OCI-LY3 (cell line): Measurements from ENCODE around the gene DOC2A.
"Not testable (repeated sequence)": the region's sequence is repeated elsewhere in the genome, so short reads cannot be mapped to it uniquely, and the experiment has no call there.

Source experiments
- H2AFZ ChIP-seq: fragments of 200-600, 300-600 bp; shearing (Covaris generic); 2 replicates; pipeline ENCODE4 v1.6.0; 2014; ENCODE audit warnings: antibody characterized with exemption, low read depth, low read length
- H3K27ac ChIP-seq: fragments of 200-600, 300-600 bp; sonication (generic); 2 replicates; pipeline ENCODE4 v1.5.1; 2014; ENCODE audit warnings: mild to moderate bottlenecking, low read length, moderate library complexity, mixed read lengths
- H3K27me3 ChIP-seq: fragments of 200-600, 300-600 bp; sonication (generic); 2 replicates; pipeline ENCODE4 v1.6.1; 2014; ENCODE audit warnings: low read depth, low read length, mixed read lengths
- H3K36me3 ChIP-seq: fragments of 200-600, 300-600 bp; sonication (generic); replicated peaks from 2 replicates; pipeline ENCODE3; 2014; ENCODE audit warnings: low read depth, low read length, mixed read lengths
- H3K4me1 ChIP-seq: fragments of 300-600, 200-600 bp; sonication (generic); 2 replicates; pipeline ENCODE4 v1.6.1; 2014; ENCODE audit warnings: low read length, mixed read lengths
- H3K4me2 ChIP-seq: fragments of 200-600, 300-600 bp; sonication (generic); 2 replicates; pipeline ENCODE4 v1.6.1; 2014; ENCODE audit warnings: low read length, mixed read lengths
- H3K4me3 ChIP-seq: fragments of 300-600, 200-600 bp; sonication (generic); 2 replicates; pipeline ENCODE4 v1.5.1; 2014; ENCODE audit warnings: antibody characterized with exemption, mild to moderate bottlenecking, low read length, moderate library complexity
- H3K79me2 ChIP-seq: fragments of 300-600, 200-600 bp; shearing (Covaris generic); 2 replicates; pipeline ENCODE4 v1.6.1; 2014; ENCODE audit warnings: mild to moderate bottlenecking, low read length, mixed read lengths
- H3K9ac ChIP-seq: fragments of 300-600, 200-600 bp; shearing (Covaris generic); 2 replicates; pipeline ENCODE4 v1.6.0; 2014; ENCODE audit warnings: mild to moderate bottlenecking, low read length, moderate library complexity
- H3K9me3 ChIP-seq: fragments of 200-600, 300-600 bp; shearing (Covaris generic); 2 replicates; pipeline ENCODE4 v1.6.1; 2014; ENCODE audit warnings: low read length, mixed read lengths; ENCODE audit not compliant: insufficient read depth
- H4K20me1 ChIP-seq: fragments of 200-600, 300-600 bp; sonication (generic); 2 replicates; pipeline ENCODE4 v1.6.1; 2016; ENCODE audit warnings: low read length, mixed read lengths; ENCODE audit not compliant: insufficient read depth
- CTCF ChIP-seq: fragments of 200-600, 300-600 bp; sonication (generic); IDR thresholded peaks from 2 replicates; pipeline ENCODE4 v1.5.1; 2014; ENCODE audit warnings: antibody characterized with exemption, low read length, low read depth
- EZH2phosphoT487 ChIP-seq: fragments of 200-600 bp; shearing (Covaris generic); IDR thresholded peaks from 2 replicates; pipeline ENCODE4 v1.6.1; 2018; ENCODE audit warnings: antibody characterized with exemption, mixed run types, low read depth

The DOC2A gene

DNA sequence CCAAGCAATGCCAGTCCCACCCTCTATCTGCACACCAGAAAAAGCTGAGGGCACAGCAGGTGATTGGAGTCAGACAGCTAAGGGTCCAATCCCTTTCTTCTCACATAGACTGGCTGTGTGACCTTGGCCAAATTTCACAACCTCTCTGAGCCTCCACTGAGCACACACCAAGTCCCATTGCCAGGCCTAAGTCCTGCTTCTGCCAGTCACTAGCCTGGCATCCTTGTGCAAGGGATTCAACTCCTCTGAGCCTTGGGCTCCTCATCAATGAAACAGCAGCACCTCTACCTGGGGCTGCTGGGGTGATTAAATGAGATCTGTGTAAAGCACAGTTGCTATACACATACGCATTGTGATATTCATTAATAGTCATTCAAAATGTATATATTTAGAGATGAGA lies 35.8 kb upstream of the DOC2A start:
- Histone ChIP-seq H3K27ac (no peak overlapping the region), H4K20me1 (no peaks in the 10 kb centered on the region), H3K4me3 (no peak overlapping the region), H3K9me3 (no peaks in the 10 kb centered on the region), H3K4me2 (no peak overlapping the region), H3K4me1 (no peaks in the 10 kb centered on the region), H3K79me2 (no peaks in the 10 kb centered on the region), H2AFZ (no peak overlapping the region), H3K27me3 (peaks cover 7% of the 10 kb centered on the region), H3K9ac (no peak overlapping the region), H3K36me3 (no peaks in the 10 kb centered on the region)
- no peak for TF ChIP-seq EZH2phosphoT487
- no peak for TF ChIP-seq CTCF

DNA sequence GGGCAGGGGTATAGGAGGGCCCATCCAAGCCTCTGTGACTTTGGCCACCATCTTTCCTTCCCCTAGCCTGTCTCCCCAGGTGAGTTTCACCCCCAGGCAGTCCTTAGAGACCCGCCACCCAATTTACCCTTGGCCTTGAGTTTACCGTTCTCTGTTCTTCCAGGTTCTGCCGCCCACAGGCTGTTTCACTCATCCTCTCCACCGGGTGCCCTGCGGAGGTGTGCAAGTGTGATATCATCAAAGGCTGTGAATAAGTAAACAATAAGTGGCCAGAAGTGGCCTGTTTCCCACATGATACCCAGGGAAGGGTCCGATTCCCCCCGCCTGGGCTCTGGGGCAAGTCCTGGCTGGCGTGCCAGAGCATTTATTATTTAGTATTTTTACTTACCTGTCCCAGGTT lies 35.4 kb upstream of the DOC2A start:
- Histone ChIP-seq H3K4me1 (no peaks in the 10 kb centered on the region), H3K9ac (no peak overlapping the region), H3K36me3 (no peaks in the 10 kb centered on the region), H3K9me3 (no peaks in the 10 kb centered on the region), H4K20me1 (no peaks in the 10 kb centered on the region), H3K79me2 (no peaks in the 10 kb centered on the region), H3K4me2 (no peak overlapping the region), H3K27ac (no peak overlapping the region), H2AFZ (no peak overlapping the region), H3K4me3 (no peak overlapping the region), H3K27me3 (peaks cover 7% of the 10 kb centered on the region)
- TF ChIP-seq EZH2phosphoT487 (no peak), CTCF (no peak)

GRCh38 chr16:30041841-30042240 lies 31.0 kb upstream of the DOC2A start:
- Histone ChIP-seq H3K9me3 (no peaks in the 10 kb centered on the region), H3K79me2 (no peaks in the 10 kb centered on the region), H3K4me2 (no peak overlapping the region), H4K20me1 (no peaks in the 10 kb centered on the region), H3K4me1 (no peaks in the 10 kb centered on the region), H3K27ac (no peak overlapping the region), H3K36me3 (no peaks in the 10 kb centered on the region), H2AFZ (no peak overlapping the region), H3K9ac (no peak overlapping the region), H3K27me3 (peaks cover 5% of the 10 kb centered on the region), H3K4me3 (no peak overlapping the region)
- TF ChIP-seq CTCF (peak; percentile 47), EZH2phosphoT487 (no peak)

DNA sequence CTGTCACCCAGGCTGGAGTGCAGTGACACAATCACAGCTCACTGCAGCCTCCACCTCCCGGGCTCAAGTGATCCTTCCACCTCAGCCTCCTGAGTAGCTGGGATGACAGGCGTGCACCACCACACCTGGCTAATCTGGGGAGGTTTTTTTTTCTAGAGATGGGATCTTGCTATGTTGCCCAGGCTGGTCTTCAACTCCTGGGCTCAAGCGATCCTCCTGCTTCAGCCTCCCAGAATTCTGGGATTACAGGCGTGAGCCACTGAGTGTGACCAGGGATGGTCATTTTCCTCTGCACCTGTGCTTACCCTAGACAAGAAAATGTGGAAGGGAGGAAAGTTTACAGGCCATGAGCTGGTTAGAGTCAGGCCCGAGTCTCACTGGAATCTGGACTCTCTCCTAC lies 29.9 kb upstream of the DOC2A start:
- H3K27ac ChIP-seq, H3K4me3 ChIP-seq, H3K27me3 ChIP-seq, H3K4me1 ChIP-seq, H3K36me3 ChIP-seq, H4K20me1 ChIP-seq, H3K9me3 ChIP-seq, H2AFZ ChIP-seq, H3K79me2 ChIP-seq, H3K9ac ChIP-seq, H3K4me2 ChIP-seq: not testable (repeated sequence)

GRCh38 chr16:30040221-30040620 lies 29.4 kb upstream of the DOC2A start:
- H3K27ac ChIP-seq: no peak overlapping the region
- no peak overlapping the region for H2AFZ ChIP-seq
- peaks cover 2% of the 10 kb centered on the region for H3K4me1 ChIP-seq

More at GRCh38 chr16:30040221-30040620, 29.4 kb upstream of the DOC2A start:
- H3K79me2 ChIP-seq: no peaks in the 10 kb centered on the region
- no peaks in the 10 kb centered on the region for H3K9me3 ChIP-seq
- H4K20me1 ChIP-seq: no peaks in the 10 kb centered on the region
- H3K4me3 ChIP-seq: no peak overlapping the region
- no peaks in the 10 kb centered on the region for H3K27me3 ChIP-seq
- H3K9ac ChIP-seq: no peak overlapping the region
- TF ChIP-seq EZH2phosphoT487 (no peak), CTCF (no peak)
- H3K4me2 ChIP-seq: no peak overlapping the region
- no peaks in the 10 kb centered on the region for H3K36me3 ChIP-seq
